Uterus (tissue), 4 donors: ENCODE data around the gene CNTNAP4. TPM values are rescaled to one million over a fixed set of nuclear protein-coding genes. Genes with fewer than 3 reads are reported as not detected.

ENCODE experiments used
- DNase-seq, 2 donors: peaks; one replicate each; pipeline ENCODE4 v3.0.0-alpha.2; 2019 to 2020
- H3K27ac ChIP-seq, 2 donors: fragments of 200-600 bp; sonication (generic); 1 replicate in 1 of 2; 2 replicates in 1 of 2; pipeline ENCODE4 v1.5.1; 2016 to 2018
- H3K27me3 ChIP-seq, 2 donors: fragments of 200-600 bp; sonication (generic); one replicate each; pipeline ENCODE4 v1.5.1; 2018 to 2019; ENCODE audit warnings: control low read depth in 1 of 2
- H3K36me3 ChIP-seq, 2 donors: fragments of 200-600 bp; sonication (generic); one replicate each; pipeline ENCODE4 v1.5.1; 2019; ENCODE audit warnings: control low read depth in 1 of 2
- H3K4me1 ChIP-seq, 2 donors: fragments of 200-600 bp; sonication (generic); one replicate each; pipeline ENCODE4 v1.5.1; 2018 to 2019; ENCODE audit warnings: control low read depth in 1 of 2
- H3K4me3 ChIP-seq, 2 donors: fragments of 200-600 bp; sonication (generic); 1 replicate in 1 of 2; 2 replicates in 1 of 2; pipeline ENCODE4 v1.5.1; 2018 to 2019; ENCODE audit warnings: mild to moderate bottlenecking in 1 of 2
- H3K9me3 ChIP-seq, 2 donors: fragments of 200-600 bp; sonication (generic); one replicate each; pipeline ENCODE4 v1.5.1; 2019; ENCODE audit warnings: control low read depth in 1 of 2
- POLR2A ChIP-seq, 2 donors: fragments of 450-650 bp; IDR thresholded peaks; one replicate each; pipeline ENCODE4 v1.6.1; 2016; ENCODE audit warnings: antibody characterized with exemption in 2 of 2, mild to moderate bottlenecking in 1 of 2, moderate library complexity in 1 of 2
- intact Hi-C: fragments of 100-400 bp; cut with DNase I; formaldehyde crosslinking; loops from one replicate; pipeline ENCODE4 v1.15.1; 2023; ENCODE audit warnings: low total_unique reads
- small RNA-seq: library from RNA; depleted of rRNA; stranded (forward); fragments of <200 nt; gene quantifications from one replicate; pipeline ENCODE3, GENCODE V24; 2016
- total RNA-seq, 4 donors: library from RNA; depleted of rRNA in 3 of 4; stranded (reverse); fragments of >200 nt in 3 of 4; gene quantifications; one replicate each; pipeline versions ENCODE4 v1.1.0 to v1.2.4, GENCODE V29; 2014 to 2023
- TF ChIP-seq, protein P1 (sequence below), 4 experiments: fragments of 200-600 bp in 2 of 4; fragments of 450-650 bp in 2 of 4; sonication (generic) in 2 of 4; IDR thresholded peaks; one replicate each; pipeline ENCODE4 v1.5.1; 2016 to 2019; ENCODE audit warnings: antibody characterized with exemption in 4 of 4, mild to moderate bottlenecking in 2 of 4, moderate library complexity in 1 of 4
- donor health status: DM: yes; HTN: yes; CAD: no.

The CNTNAP4 gene
- total RNA-seq, 4 donors from 2014 or later, result 20.3 TPM; not detected in 3

- TF ChIP-seq, protein P1, sequence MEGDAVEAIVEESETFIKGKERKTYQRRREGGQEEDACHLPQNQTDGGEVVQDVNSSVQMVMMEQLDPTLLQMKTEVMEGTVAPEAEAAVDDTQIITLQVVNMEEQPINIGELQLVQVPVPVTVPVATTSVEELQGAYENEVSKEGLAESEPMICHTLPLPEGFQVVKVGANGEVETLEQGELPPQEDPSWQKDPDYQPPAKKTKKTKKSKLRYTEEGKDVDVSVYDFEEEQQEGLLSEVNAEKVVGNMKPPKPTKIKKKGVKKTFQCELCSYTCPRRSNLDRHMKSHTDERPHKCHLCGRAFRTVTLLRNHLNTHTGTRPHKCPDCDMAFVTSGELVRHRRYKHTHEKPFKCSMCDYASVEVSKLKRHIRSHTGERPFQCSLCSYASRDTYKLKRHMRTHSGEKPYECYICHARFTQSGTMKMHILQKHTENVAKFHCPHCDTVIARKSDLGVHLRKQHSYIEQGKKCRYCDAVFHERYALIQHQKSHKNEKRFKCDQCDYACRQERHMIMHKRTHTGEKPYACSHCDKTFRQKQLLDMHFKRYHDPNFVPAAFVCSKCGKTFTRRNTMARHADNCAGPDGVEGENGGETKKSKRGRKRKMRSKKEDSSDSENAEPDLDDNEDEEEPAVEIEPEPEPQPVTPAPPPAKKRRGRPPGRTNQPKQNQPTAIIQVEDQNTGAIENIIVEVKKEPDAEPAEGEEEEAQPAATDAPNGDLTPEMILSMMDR (IDR thresholded peaks at IDR 0.05), result no peak
- TF ChIP-seq POLR2A (IDR thresholded peaks at IDR 0.05), result no peak
- H3K27ac ChIP-seq, result no peak overlapping the region
- H3K4me3 ChIP-seq, result no peak overlapping the region
- DNase-seq, result no peak
- intact Hi-C loops, result no loop called here
- H3K9me3 ChIP-seq, result no peaks in the 10 kb centered on the region
- no peaks in the 10 kb centered on the region for H3K36me3 ChIP-seq
- no peaks in the 10 kb centered on the region for H3K4me1 ChIP-seq
- no peaks in the 10 kb centered on the region for H3K27me3 ChIP-seq
Observed at GRCh38 chr16:76598498-76598897, 321.3 kb downstream of the CNTNAP4 start.

DNA sequence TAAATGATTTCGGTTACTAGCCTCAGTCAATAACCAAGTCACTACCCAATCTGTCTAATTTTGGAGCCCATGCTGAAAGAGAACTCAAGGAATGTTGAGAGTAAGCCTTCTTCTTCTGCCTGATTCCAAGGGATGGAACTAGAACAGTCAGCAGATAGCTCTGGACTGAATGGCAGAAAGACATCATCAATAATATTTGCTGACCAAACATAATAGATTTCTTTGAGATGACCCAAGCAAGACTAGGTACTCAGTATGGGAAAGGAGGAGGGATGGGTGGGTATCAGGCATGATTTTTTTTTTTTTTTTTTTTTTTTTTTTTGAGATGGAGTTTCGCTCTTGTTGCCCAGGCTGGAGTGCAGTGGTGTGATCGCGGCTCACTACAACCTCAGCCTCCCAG lies 330.1 kb downstream of the CNTNAP4 start:
- intact Hi-C loops, result no loop called here
- H3K9me3 ChIP-seq, result no peaks in the 10 kb centered on the region
- TF ChIP-seq, protein P1 (IDR thresholded peaks at IDR 0.05), result no peak
- TF ChIP-seq POLR2A (IDR thresholded peaks at IDR 0.05), result no peak
- no peak overlapping the region for H3K4me3 ChIP-seq
- no peak for DNase-seq
- no peaks in the 10 kb centered on the region for H3K4me1 ChIP-seq
- no peaks in the 10 kb centered on the region for H3K27me3 ChIP-seq
- no peaks in the 10 kb centered on the region for H3K36me3 ChIP-seq
- no peak overlapping the region for H3K27ac ChIP-seq

Small RNA genes lying within 50 kb of the gene (small RNA-seq; reads per million reads assigned to genes)
- gene RF00133 (not detected), gene RN7SKP233 (not detected)
